OCI-LY7 (cell line): ENCODE results near the gene SPOCK1.

Source experiments
- CTCF ChIP-seq: fragments of 200-600 bp; sonication (generic); conservative IDR thresholded peaks from 2 replicates; pipeline ENCODE4 v1.5.1; 2014; ENCODE audit warnings: mild to moderate bottlenecking, antibody characterized with exemption, low read length, moderate library complexity, mixed read lengths
- EZH2phosphoT487 ChIP-seq: fragments of 200-600 bp; sonication (generic); IDR thresholded peaks from 2 replicates; pipeline ENCODE4 v1.6.1; 2018; ENCODE audit warnings: low read depth, borderline replicate concordance, mild to moderate bottlenecking, mixed run types, antibody characterized with exemption, low read length, moderate library complexity, mixed read lengths

- TF ChIP-seq CTCF: no peak
- TF ChIP-seq EZH2phosphoT487: no peak
These were observed 36.2 kb downstream of the SPOCK1 start for GRCh38 chr5:137462816-137463520.
